DMS 273 (cell line): ENCODE results near the gene SPINK14.

Source experiments
- DNase-seq: peaks from one replicate; lab custom pipeline; 2025; ENCODE audit not compliant: unreplicated experiment; lab: John Stamatoyannopoulos, UW

SPINK14 gene

GRCh38 chr5:148193202-148193601 is 24.9 kb downstream of the SPINK14 start:
- DNase-seq, result no peak

DNA sequence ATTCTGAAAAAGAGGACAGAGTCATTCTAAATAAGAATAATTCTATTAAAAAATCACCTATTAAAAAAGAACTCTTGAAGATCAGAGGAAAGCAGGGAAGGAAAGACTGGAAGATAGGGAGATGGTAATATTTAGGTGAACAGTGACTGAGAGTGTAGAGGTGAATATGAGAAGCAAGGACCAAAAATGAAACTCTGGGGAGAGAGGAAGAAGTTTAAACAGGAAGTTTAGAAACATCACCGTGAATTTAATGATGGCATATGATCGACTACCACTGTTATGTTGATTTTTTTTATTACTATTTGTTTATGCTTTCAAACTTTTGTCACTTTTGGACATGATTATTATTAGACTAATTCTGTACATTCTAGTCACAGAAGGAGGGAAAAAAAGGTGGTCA is 32.8 kb downstream of the SPINK14 start:
- DNase-seq, result no peak

DNA sequence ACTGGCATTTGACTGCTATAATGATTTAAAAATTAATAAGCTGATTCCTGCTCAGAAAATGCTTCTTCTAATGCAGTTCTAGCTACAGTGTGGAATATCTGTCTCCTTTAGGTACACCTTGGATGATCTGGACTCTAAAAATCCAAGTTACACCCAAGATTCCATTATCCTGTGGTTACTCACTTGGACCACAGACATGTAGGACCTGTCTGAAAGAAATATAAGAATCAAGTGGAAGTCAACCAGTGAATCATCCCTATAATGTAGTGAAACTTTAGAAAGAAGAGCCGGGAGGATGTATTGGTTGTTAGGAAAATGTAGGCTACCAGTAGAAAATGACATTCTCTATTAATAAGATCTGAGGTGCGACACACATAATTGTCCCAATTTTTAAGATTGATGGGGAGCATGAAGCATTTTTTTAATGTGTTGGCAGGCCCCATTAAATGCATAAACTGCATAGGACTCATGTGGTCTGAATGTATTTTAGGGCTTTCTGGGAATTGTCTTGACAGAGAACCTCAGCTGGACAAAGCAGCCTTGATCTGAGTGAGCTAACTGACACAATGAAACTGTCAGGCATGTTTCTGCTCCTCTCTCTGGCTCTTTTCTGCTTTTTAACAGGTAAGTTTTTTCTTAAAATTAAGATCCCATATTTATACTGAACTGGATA is 34.3 kb downstream of the SPINK14 start, which contains the start of gene SPINK6:
TSS of gene SPINK6 (plus strand) at position 512 of the 673 bp plus-strand sequence. CDS start at position 567, 55 bp downstream.
- no peak for DNase-seq

- no peak for DNase-seq
Observed at GRCh38 chr5:148205044-148205806, 36.9 kb downstream of the SPINK14 start.

- no peak for DNase-seq
Observed at GRCh38 chr5:148205865-148206264, 37.5 kb downstream of the SPINK14 start.

- DNase-seq, result no peak
Observed at GRCh38 chr5:148206620-148207019, 38.3 kb downstream of the SPINK14 start.

DNA sequence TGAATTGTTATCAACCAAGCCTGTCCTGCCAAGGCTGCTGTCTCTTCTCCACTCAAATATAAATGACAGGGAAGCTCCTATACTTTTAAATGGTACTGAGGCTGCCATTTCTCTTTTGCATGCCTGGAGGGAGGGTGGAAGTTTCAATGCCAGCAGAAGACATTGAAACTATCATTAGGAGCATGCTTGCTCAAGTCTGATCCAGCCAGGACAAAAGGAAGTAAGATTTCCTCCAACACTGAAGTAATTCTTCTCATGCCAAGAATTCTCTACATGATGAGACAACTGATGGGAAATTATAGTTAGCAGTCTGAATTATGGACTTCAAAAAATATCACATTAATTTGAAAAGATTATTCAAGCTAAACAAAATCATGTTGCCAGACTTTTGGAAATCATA is 39.9 kb downstream of the SPINK14 start:
- DNase-seq, result no peak

DNA sequence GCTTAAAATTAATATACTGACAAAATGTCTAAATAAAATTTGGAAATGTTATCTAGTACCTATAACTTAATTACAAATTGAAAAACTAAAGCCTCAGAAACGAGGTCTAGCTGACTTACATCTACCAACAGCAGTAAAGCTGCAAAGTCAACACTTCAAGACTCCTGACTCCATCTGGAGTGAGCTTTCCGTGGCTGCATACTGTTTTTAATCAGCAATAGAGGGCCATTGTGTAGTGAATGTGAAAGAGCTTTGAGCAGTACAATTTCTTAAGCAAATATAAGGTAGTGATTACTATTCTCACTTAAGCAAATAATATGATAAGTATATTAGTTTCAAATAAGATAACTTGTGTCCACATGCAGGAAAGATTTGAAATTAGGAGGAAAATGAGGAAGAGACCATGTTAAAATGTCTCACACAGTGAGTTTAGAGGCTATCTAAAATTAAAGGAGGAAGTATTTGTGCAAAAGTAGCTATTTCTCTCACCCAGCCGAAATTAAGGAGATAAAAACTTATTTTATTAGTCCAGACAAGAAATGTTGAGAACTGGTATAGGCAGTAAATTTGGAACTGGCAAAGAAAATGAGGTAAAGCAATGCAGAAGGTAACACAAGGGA is 40.9 kb downstream of the SPINK14 start:
- no peak for DNase-seq

DNA sequence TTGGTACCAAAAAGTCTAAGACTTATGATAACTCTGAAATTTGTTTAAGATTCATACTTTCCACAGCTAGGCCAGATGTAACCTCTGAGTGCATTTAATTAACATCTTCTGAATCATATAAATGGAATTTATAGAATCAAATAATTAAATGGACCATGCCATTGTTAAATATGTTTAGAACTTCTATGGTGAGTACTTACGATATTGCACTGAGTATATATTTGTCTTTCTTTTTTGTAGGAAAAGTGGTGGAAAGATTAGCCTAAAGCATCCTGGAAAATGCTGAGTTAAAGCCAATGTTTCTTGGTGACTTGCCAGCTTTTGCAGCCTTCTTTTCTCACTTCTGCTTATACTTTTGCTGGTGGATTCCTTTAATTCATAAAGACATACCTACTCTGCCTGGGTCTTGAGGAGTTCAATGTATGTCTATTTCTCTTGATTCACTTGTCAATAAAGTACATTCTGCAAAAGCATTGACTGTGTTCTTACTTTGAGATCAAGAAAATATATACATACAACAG is 46.4 kb downstream of the SPINK14 start:
- no peak for DNase-seq

DNA sequence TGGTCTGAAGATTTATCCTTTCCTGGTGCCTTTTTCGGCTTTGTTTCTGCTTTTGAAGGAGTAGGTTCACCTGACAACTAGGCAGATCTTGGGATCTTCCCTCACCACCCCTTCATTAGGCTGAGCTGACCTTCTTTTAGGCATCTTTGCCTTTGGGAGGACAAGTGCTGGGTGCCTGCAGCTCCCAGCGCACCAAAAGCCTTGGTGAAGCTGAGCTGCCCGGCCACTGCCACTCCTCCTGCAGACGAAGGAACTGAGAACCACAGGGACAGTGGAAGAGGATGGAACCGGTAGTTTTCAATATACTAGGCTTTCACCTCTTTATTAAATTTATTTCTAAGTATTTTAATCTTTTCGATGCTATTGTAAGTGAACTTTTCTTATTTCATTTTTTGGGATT is 53.2 kb downstream of the SPINK14 start:
- DNase-seq, result no peak

- DNase-seq, result no peak
Observed at GRCh38 chr5:148224117-148224742, 55.9 kb downstream of the SPINK14 start.
